Osteoblast (primary cell): ENCODE data around the gene RPIA. TPM values are rescaled to one million over a fixed set of nuclear protein-coding genes. Genes with fewer than 3 reads are reported as not detected.
A peak's percentile ranks its signal among the peaks of the same experiment; 100 is the strongest.
"Not testable (repeated sequence)": the region's sequence is repeated elsewhere in the genome, so short reads cannot be mapped to it uniquely, and the experiment has no call there.

ENCODE experiments used
- DNase-seq: peaks from one replicate; pipeline ENCODE4 v3.0.0; 2011; ENCODE audit warnings: low spot score, mixed read lengths; ENCODE audit not compliant: insufficient read length; ENCODE audit errors: missing footprints
- H2AFZ ChIP-seq: 2 replicates; pipeline ENCODE4 v1.6.0; 2011; ENCODE audit warnings: mild to moderate bottlenecking, low read length
- H3K27ac ChIP-seq: 2 replicates; pipeline ENCODE4 v1.5.1; 2011; ENCODE audit warnings: mild to moderate bottlenecking, low read depth, low read length, moderate library complexity
- H3K27me3 ChIP-seq: 2 replicates; pipeline ENCODE4 v1.6.0; 2012; ENCODE audit warnings: mild to moderate bottlenecking, control low read depth, inconsistent platforms, low read length, moderate library complexity; ENCODE audit not compliant: insufficient read depth
- H3K36me3 ChIP-seq: 2 replicates; pipeline ENCODE4 v1.5.1; 2011; ENCODE audit warnings: mild to moderate bottlenecking, low read length, control low read depth, moderate library complexity; ENCODE audit not compliant: insufficient read depth
- H3K4me1 ChIP-seq: 2 replicates; pipeline ENCODE4 v1.5.1; 2011; ENCODE audit warnings: mild to moderate bottlenecking, low read length, control low read depth, moderate library complexity; ENCODE audit not compliant: insufficient read depth
- H3K4me2 ChIP-seq: 2 replicates; pipeline ENCODE4 v1.6.0; 2011; ENCODE audit warnings: mild to moderate bottlenecking, low read length; ENCODE audit not compliant: insufficient read depth
- H3K4me3 ChIP-seq: fragments of 200-600 bp; sonication (generic); 3 replicates; pipeline ENCODE4 v1.5.1; 2012; ENCODE audit warnings: mild to moderate bottlenecking, low read length, inconsistent platforms; ENCODE audit not compliant: insufficient read depth
- H3K79me2 ChIP-seq: 2 replicates; pipeline ENCODE4 v1.6.0; 2012; ENCODE audit warnings: mild to moderate bottlenecking, low read length, control low read depth, inconsistent platforms; ENCODE audit not compliant: insufficient read depth
- H3K9me3 ChIP-seq: 2 replicates; pipeline ENCODE4 v1.5.1; 2011; ENCODE audit warnings: low read depth, low read length, control low read depth
- H4K20me1 ChIP-seq: 2 replicates; pipeline ENCODE4 v1.6.0; 2012; ENCODE audit warnings: mild to moderate bottlenecking, low read length, control low read depth; ENCODE audit not compliant: insufficient read depth
- CTCF ChIP-seq: IDR thresholded peaks from 2 replicates; pipeline ENCODE4 v1.5.1; 2011; ENCODE audit warnings: mild to moderate bottlenecking, low read depth, low read length, moderate library complexity; ENCODE audit errors: extremely low read depth
- total RNA-seq: library from RNA; depleted of rRNA; stranded (reverse); fragments of >200 nt; gene quantifications from 2 replicates; pipeline ENCODE4 v1.2.3, GENCODE V29; 2012

RPIA gene
- total RNA-seq, 1 donor: 6.2 TPM

GRCh38 chr2:88764141-88764849 is 72.8 kb downstream of the RPIA start:
- Histone ChIP-seq H3K27ac (no peak overlapping the region), H2AFZ (no peak overlapping the region), H3K79me2 (no peaks in the 10 kb centered on the region), H3K9me3 (no peaks in the 10 kb centered on the region), H3K4me3 (no peak overlapping the region), H3K4me2 (no peak overlapping the region), H4K20me1 (no peaks in the 10 kb centered on the region), H3K27me3 (peaks cover 10% of the 10 kb centered on the region), H3K4me1 (no peaks in the 10 kb centered on the region), H3K36me3 (no peaks in the 10 kb centered on the region)
- TF ChIP-seq CTCF: no peak
- peak; percentile 36 for DNase-seq

- Histone ChIP-seq H3K27me3 (peaks cover 10% of the 10 kb centered on the region), H4K20me1 (no peaks in the 10 kb centered on the region), H3K27ac (no peak overlapping the region), H3K4me1 (no peaks in the 10 kb centered on the region), H3K4me2 (no peak overlapping the region), H3K79me2 (no peaks in the 10 kb centered on the region), H2AFZ (no peak overlapping the region), H3K4me3 (no peak overlapping the region), H3K36me3 (no peaks in the 10 kb centered on the region), H3K9me3 (no peaks in the 10 kb centered on the region)
- TF ChIP-seq CTCF: no peak
- no peak for DNase-seq
Measured at GRCh38 chr2:88764850-88765153, 73.3 kb downstream of the RPIA start.

- no peak for TF ChIP-seq CTCF
- Histone ChIP-seq H3K27ac (no peak overlapping the region), H3K36me3 (no peaks in the 10 kb centered on the region), H2AFZ (no peak overlapping the region), H3K4me2 (peak overlapping the region; percentile 28), H3K4me3 (peak overlapping the region; percentile 13), H4K20me1 (no peaks in the 10 kb centered on the region), H3K9me3 (no peaks in the 10 kb centered on the region), H3K4me1 (no peaks in the 10 kb centered on the region), H3K79me2 (no peaks in the 10 kb centered on the region), H3K27me3 (peaks cover 10% of the 10 kb centered on the region)
- DNase-seq: peak; percentile 17
Measured at GRCh38 chr2:88765154-88765888, 73.8 kb downstream of the RPIA start.

- H3K27ac ChIP-seq, H3K79me2 ChIP-seq, H4K20me1 ChIP-seq, H3K9me3 ChIP-seq, H2AFZ ChIP-seq, H3K36me3 ChIP-seq, H3K27me3 ChIP-seq, H3K4me1 ChIP-seq: not testable (repeated sequence)
- peak overlapping the region; percentile 13 for H3K4me3 ChIP-seq
- DNase-seq: peak; percentile 37
- peak overlapping the region; percentile 28 for H3K4me2 ChIP-seq
Measured at GRCh38 chr2:88765889-88766481, 74.5 kb downstream of the RPIA start.
